Keratinocyte (primary cell): ENCODE data around the gene CYP1A2. TPM values are rescaled to one million over a fixed set of nuclear protein-coding genes. Genes with fewer than 3 reads are reported as not detected.

Experiments used
- DNase-seq: peaks from one replicate; pipeline ENCODE4 v3.0.0-alpha.2; 2011; ENCODE audit warnings: low read depth, missing footprints, low spot score
- FAIRE-seq: peaks from 2 replicates; lab custom pipeline; 2011; peaks lifted over from hg19 to GRCh38; lab: Jason Lieb, UNC
- H2AFZ ChIP-seq: 2 replicates; pipeline ENCODE4 v1.6.0; 2012; ENCODE audit warnings: low read length, control low read depth, inconsistent platforms; ENCODE audit not compliant: control insufficient read depth
- H3K27ac ChIP-seq: 2 replicates; pipeline ENCODE4 v1.5.1; 2011; ENCODE audit warnings: low read length; ENCODE audit not compliant: control insufficient read depth, insufficient read depth
- H3K27me3 ChIP-seq: 3 replicates; pipeline ENCODE4 v1.6.0; 2011; ENCODE audit warnings: low read length; ENCODE audit not compliant: control insufficient read depth, insufficient read depth; ENCODE audit errors: extremely low read depth
- H3K36me3 ChIP-seq, 2 experiments: 2 replicates in 1 of 2; 3 replicates in 1 of 2; pipeline ENCODE4 v1.5.1; 2011; ENCODE audit warnings: low read length in 2 of 2, mild to moderate bottlenecking in 1 of 2; ENCODE audit not compliant: control insufficient read depth in 2 of 2, insufficient read depth in 2 of 2; ENCODE audit errors: extremely low read depth in 1 of 2
- H3K4me1 ChIP-seq: 3 replicates; pipeline ENCODE4 v1.5.1; 2011; ENCODE audit warnings: low read length; ENCODE audit not compliant: control insufficient read depth, insufficient read depth; ENCODE audit errors: extremely low read depth
- H3K4me2 ChIP-seq: 3 replicates; pipeline ENCODE4 v1.6.0; 2011; ENCODE audit warnings: low read depth, low read length; ENCODE audit not compliant: control insufficient read depth, insufficient read depth; ENCODE audit errors: extremely low read depth
- H3K4me3 ChIP-seq, 3 experiments: fragments of 200-600 bp in 1 of 3; sonication (generic) in 1 of 3; 2 replicates in 2 of 3; 3 replicates in 1 of 3; pipeline ENCODE4 v1.5.1; 2011 to 2016; ENCODE audit warnings: low read length in 3 of 3, mild to moderate bottlenecking in 3 of 3, control low read depth in 2 of 3, inconsistent platforms in 1 of 3, low read depth in 1 of 3, mixed read lengths in 1 of 3, mixed run types in 1 of 3, moderate library complexity in 1 of 3; ENCODE audit not compliant: control insufficient read depth in 2 of 3, insufficient read depth in 2 of 3; ENCODE audit errors: extremely low read depth in 1 of 3
- H3K79me2 ChIP-seq: 2 replicates; pipeline ENCODE4 v1.6.0; 2012; ENCODE audit warnings: low read length; ENCODE audit not compliant: control insufficient read depth, insufficient read depth
- H3K9ac ChIP-seq: 3 replicates; pipeline ENCODE4 v1.6.0; 2011; ENCODE audit warnings: low read length; ENCODE audit not compliant: control insufficient read depth, insufficient read depth; ENCODE audit errors: extremely low read depth
- H3K9me1 ChIP-seq: 3 replicates; pipeline ENCODE4 v1.6.0; 2011; ENCODE audit warnings: low read length; ENCODE audit not compliant: control insufficient read depth, insufficient read depth; ENCODE audit errors: extremely low read depth
- H3K9me3 ChIP-seq: 2 replicates; pipeline ENCODE4 v1.5.1; 2012; ENCODE audit warnings: low read depth, low read length; ENCODE audit not compliant: control insufficient read depth
- H4K20me1 ChIP-seq: 3 replicates; pipeline ENCODE4 v1.6.0; 2011; ENCODE audit warnings: low read length; ENCODE audit not compliant: control insufficient read depth, insufficient read depth; ENCODE audit errors: extremely low read depth
- EZH2 ChIP-seq: IDR thresholded peaks from one replicate; pipeline ENCODE4 v1.6.1; 2012; ENCODE audit warnings: inconsistent platforms, mild to moderate bottlenecking, low read length, moderate library complexity
- dilution Hi-C: fragments of 300-500 bp; cut with MboI; formaldehyde crosslinking; loops from one replicate; pipeline ENCODE4 v1.7.0; 2020; ENCODE audit warnings: low sequenced_read_pairs; ENCODE audit not compliant: extremely low pct_ligation_motif_present
- polyA plus RNA-seq, 5 experiments: library from polyadenylated mRNA; depleted of rRNA in 3 of 5; stranded (reverse) in 3 of 5; stranded (forward) in 1 of 5; unstranded in 1 of 5; fragments of >200 nt; gene quantifications; 1 replicate in 1 of 5; 2 replicates in 3 of 5; 3 replicates in 1 of 5; pipeline versions ENCODE4 v1.2.1 to v1.2.3, GENCODE V29; 2011 to 2012; ENCODE audit warnings: missing spikeins in 2 of 5, low read depth in 1 of 5, low replicate concordance in 1 of 5
- TF ChIP-seq, protein P1 (sequence below), 3 experiments: IDR thresholded peaks in 1 of 3; conservative IDR thresholded peaks in 1 of 3; optimal IDR thresholded peaks in 1 of 3; 2 replicates in 2 of 3; 3 replicates in 1 of 3; pipeline versions ENCODE3 to v1.5.1; 2011; ENCODE audit warnings: low read length in 3 of 3, mild to moderate bottlenecking in 3 of 3, moderate library complexity in 2 of 3, control low read depth in 1 of 3, inconsistent platforms in 1 of 3; ENCODE audit not compliant: insufficient read depth in 2 of 3; ENCODE audit errors: extremely low read depth in 1 of 3

The CYP1A2 gene
- polyA plus RNA-seq, 1 donor (not counting 4 experiments of a cell fraction or from before 2014, with no cell fraction given), result 0.04 TPM

DNA sequence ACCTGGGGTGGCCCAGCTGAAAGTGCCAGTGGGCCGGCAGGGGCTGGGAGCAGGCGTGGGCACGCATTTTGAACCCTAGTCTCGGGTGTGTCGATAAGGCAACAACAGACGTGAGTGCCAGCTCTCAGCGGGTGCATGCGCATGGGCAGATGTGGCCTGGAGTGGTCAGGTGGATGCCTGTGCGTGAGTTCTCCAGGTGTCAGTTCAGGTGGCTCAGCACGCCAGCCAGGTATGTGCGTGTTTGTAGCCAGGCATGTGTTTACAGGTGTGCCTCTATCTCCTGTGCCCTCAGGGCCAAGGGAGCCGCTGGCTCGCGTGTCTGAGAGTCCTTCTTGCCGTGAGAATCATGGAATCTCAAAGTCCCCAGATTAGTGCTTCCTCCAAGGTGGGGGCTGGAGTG, 14.8 kb downstream of the CYP1A2 start:
- H3K36me3 ChIP-seq, result no peaks in the 10 kb centered on the region

DNA sequence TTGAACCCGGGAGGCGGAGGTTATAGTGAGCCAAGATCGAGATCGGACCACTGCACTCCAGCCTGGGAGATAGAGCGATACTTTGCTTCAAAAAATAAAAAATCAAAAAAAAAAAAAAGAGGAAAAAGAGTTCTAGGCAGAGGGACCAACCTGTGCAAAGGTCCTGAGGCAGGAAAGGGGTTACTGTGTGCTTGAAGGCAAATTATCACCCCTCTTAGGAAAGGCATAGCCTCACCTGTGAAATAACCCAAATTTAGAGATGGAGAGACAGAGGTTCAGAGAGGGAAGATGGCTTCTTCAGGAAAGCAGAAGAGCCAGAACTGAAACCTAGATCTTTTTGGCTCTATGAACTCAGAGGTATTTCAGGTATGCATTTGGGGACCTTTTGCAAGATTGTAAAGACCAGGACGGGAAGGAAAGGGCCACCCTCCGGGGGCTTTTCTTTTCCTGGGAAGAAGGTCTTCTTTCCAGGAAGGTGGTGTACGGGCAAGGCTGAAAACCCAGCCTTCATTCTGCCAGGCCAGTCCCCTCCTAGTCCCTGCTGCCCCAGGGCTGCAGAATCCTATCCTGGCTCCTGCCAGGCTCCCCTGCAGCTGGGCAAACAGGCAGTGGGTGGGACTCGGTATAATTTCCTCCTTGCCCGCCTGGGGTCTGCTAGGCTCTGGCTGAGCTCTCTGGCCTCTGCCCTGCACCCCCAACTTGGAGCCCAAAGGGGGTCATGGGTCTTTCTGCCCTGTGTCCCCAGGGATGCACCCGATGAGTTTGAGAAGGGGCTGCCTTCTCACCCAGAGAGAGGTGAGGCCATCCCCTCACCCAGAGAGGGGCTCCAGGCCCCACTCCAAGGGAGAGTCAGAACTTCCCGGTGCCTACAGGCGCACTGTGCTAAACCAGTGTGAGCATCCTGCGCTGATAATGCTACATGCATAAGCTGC, 18.8 kb downstream of the CYP1A2 start:
- dilution Hi-C loops, result no loop called here
- H4K20me1 ChIP-seq, result no peaks in the 10 kb centered on the region
- peaks cover 18% of the 10 kb centered on the region for H3K4me1 ChIP-seq
- no peak overlapping the region for H3K4me3 ChIP-seq
- FAIRE-seq, result no peak
- H3K9me3 ChIP-seq, result no peaks in the 10 kb centered on the region
- no peak overlapping the region for H3K4me2 ChIP-seq
- H3K79me2 ChIP-seq, result no peaks in the 10 kb centered on the region
- H3K9ac ChIP-seq, result no peak overlapping the region
- no peaks in the 10 kb centered on the region for H3K36me3 ChIP-seq
- peaks cover 14% of the 10 kb centered on the region for H3K27me3 ChIP-seq
- no peak overlapping the region for H3K27ac ChIP-seq
- no peak overlapping the region for H2AFZ ChIP-seq
- no peaks in the 10 kb centered on the region for H3K9me1 ChIP-seq
- DNase-seq, result no peak
- TF ChIP-seq EZH2, result no peak
- TF ChIP-seq, protein P1, sequence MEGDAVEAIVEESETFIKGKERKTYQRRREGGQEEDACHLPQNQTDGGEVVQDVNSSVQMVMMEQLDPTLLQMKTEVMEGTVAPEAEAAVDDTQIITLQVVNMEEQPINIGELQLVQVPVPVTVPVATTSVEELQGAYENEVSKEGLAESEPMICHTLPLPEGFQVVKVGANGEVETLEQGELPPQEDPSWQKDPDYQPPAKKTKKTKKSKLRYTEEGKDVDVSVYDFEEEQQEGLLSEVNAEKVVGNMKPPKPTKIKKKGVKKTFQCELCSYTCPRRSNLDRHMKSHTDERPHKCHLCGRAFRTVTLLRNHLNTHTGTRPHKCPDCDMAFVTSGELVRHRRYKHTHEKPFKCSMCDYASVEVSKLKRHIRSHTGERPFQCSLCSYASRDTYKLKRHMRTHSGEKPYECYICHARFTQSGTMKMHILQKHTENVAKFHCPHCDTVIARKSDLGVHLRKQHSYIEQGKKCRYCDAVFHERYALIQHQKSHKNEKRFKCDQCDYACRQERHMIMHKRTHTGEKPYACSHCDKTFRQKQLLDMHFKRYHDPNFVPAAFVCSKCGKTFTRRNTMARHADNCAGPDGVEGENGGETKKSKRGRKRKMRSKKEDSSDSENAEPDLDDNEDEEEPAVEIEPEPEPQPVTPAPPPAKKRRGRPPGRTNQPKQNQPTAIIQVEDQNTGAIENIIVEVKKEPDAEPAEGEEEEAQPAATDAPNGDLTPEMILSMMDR (optimal IDR thresholded peaks at IDR 0.05 in 1 of 3, IDR thresholded peaks at IDR 0.05 in 1 of 3, conservative IDR thresholded peaks at IDR 0.05 in 1 of 3; ENCODE audit: extremely low read depth in 1 of 3, insufficient read depth in 2 of 3, low read length in 3 of 3), result no peak

More for the DNA sequence above, 14.8 kb downstream of the CYP1A2 start:
- Histone ChIP-seq H3K9me3 (no peaks in the 10 kb centered on the region), H4K20me1 (no peaks in the 10 kb centered on the region), H2AFZ (peak overlapping the region; percentile 37), H3K4me3 (no peak overlapping the region), H3K27me3 (no peaks in the 10 kb centered on the region), H3K9me1 (no peaks in the 10 kb centered on the region), H3K27ac (peak overlapping the region; percentile 64), H3K4me1 (peaks cover 14% of the 10 kb centered on the region), H3K79me2 (no peaks in the 10 kb centered on the region), H3K9ac (peak overlapping the region; percentile 77), H3K4me2 (peak overlapping the region; percentile 60)
- dilution Hi-C loops, result no loop called here
- TF ChIP-seq, protein P1 (optimal IDR thresholded peaks at IDR 0.05 in 1 of 3, IDR thresholded peaks at IDR 0.05 in 1 of 3, conservative IDR thresholded peaks at IDR 0.05 in 1 of 3; ENCODE audit: extremely low read depth in 1 of 3, insufficient read depth in 2 of 3, low read length in 3 of 3), result no peak
- TF ChIP-seq EZH2, result no peak
- peak; percentile 78 for DNase-seq
- peak; percentile 90 for FAIRE-seq
